ENCODE results near the gene THUMPD3.
A peak's percentile ranks its signal among the peaks of the same experiment; 100 is the strongest.

THUMPD3 gene

DNA sequence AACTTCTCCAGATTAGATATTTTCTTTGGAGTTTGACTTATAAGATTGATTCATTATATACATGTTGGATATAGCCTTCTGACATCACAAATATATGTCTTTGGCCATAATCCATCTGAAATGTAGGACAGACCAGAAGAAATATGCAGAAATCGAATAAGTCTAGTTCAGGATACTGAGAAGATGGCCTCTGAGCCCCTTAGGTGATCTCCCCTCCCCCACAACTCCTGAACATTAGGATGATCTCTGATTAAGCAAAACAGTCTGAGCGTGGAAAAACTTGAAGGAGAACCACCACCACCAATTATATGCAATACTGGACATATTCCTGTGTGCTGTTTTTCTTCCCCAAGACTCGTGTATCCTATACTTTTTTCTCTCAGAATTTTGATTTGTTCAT lies 37.8 kb downstream of the THUMPD3 start:
- H3K4me1 ChIP-seq (ENCODE audit: control insufficient read depth, low read length): peaks cover 68% of the 10 kb centered on the region
- H3K27ac ChIP-seq (ENCODE audit: low read depth, low read length): no peak overlapping the region
- H3K4me3 ChIP-seq (ENCODE audit: low read length): peak overlapping the region; percentile 92
- H3K79me2 ChIP-seq (ENCODE audit: control insufficient read depth, low read length): peaks cover 89% of the 10 kb centered on the region
- TF ChIP-seq EZH2phosphoT487 (IDR thresholded peaks at IDR 0.05; ENCODE audit: borderline replicate concordance, low read length) (no peak), CTCF (IDR thresholded peaks at IDR 0.05; ENCODE audit: low read depth, low read length, poor library complexity, severe bottlenecking) (no peak)
- H3K9me3 ChIP-seq (ENCODE audit: control insufficient read depth, insufficient read depth, low read length): no peaks in the 10 kb centered on the region
- H4K20me1 ChIP-seq (ENCODE audit: control insufficient read depth, insufficient read depth, low read depth, low read length): peaks cover 53% of the 10 kb centered on the region
- H3F3A ChIP-seq (ENCODE audit: control insufficient read depth, insufficient read depth): no peaks in the 10 kb centered on the region
- peak overlapping the region; percentile 87 for H3K4me2 ChIP-seq (ENCODE audit: low read length)
- no peaks in the 10 kb centered on the region for H3K27me3 ChIP-seq (ENCODE audit: control insufficient read depth, low read length)
- H3K9me2 ChIP-seq (replicated peaks; ENCODE audit: control insufficient read depth, low read length): no peaks in the 10 kb centered on the region
- peaks cover 44% of the 10 kb centered on the region for H3K36me3 ChIP-seq (ENCODE audit: control insufficient read depth, low read length)

DNA sequence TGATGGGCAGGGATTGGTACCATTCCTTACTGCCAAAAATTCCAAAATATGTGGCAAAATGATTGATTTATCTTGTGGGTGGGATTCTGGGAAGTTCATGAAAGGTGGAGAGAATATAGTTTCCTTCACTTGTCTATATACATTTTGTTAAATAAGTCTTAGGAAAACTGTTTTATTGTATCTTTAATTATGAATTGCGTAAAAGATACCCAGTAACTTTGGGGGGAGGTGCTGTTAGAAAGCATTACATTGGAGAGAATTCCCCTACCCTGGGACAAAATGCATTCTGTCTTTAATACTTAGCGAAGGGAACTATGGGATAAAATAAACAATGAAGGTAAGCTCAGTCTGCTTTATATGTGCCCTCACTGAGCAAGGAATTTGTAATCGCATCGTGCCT lies 39.1 kb downstream of the THUMPD3 start:
- H3K36me3 ChIP-seq (ENCODE audit: control insufficient read depth, low read length): peaks cover 40% of the 10 kb centered on the region
- peaks cover 60% of the 10 kb centered on the region for H4K20me1 ChIP-seq (ENCODE audit: control insufficient read depth, insufficient read depth, low read depth, low read length)
- peak overlapping the region; percentile 14 for H3K4me3 ChIP-seq (ENCODE audit: low read length)
- H3K9me3 ChIP-seq (ENCODE audit: control insufficient read depth, insufficient read depth, low read length): no peaks in the 10 kb centered on the region
- no peaks in the 10 kb centered on the region for H3F3A ChIP-seq (ENCODE audit: control insufficient read depth, insufficient read depth)
- H3K4me1 ChIP-seq (ENCODE audit: control insufficient read depth, low read length): peaks cover 77% of the 10 kb centered on the region
- peaks cover 94% of the 10 kb centered on the region for H3K79me2 ChIP-seq (ENCODE audit: control insufficient read depth, low read length)
- peak overlapping the region; percentile 87 for H3K4me2 ChIP-seq (ENCODE audit: low read length)
- no peak overlapping the region for H3K27ac ChIP-seq (ENCODE audit: low read depth, low read length)
- TF ChIP-seq CTCF (IDR thresholded peaks at IDR 0.05; ENCODE audit: low read depth, low read length, poor library complexity, severe bottlenecking): no peak
- no peak for TF ChIP-seq EZH2phosphoT487 (IDR thresholded peaks at IDR 0.05; ENCODE audit: borderline replicate concordance, low read length)
- no peaks in the 10 kb centered on the region for H3K9me2 ChIP-seq (replicated peaks; ENCODE audit: control insufficient read depth, low read length)
- no peaks in the 10 kb centered on the region for H3K27me3 ChIP-seq (ENCODE audit: control insufficient read depth, low read length)

- Histone ChIP-seq H4K20me1 (ENCODE audit: control insufficient read depth, insufficient read depth, low read depth, low read length) (peaks cover 61% of the 10 kb centered on the region), H3K36me3 (ENCODE audit: control insufficient read depth, low read length) (peaks cover 40% of the 10 kb centered on the region), H3K27me3 (ENCODE audit: control insufficient read depth, low read length) (no peaks in the 10 kb centered on the region), H3K4me1 (ENCODE audit: control insufficient read depth, low read length) (peaks cover 82% of the 10 kb centered on the region), H3K4me3 (ENCODE audit: low read length) (peak overlapping the region; percentile 14; the same call in 1 of the 2 replicates), H3K9me3 (ENCODE audit: control insufficient read depth, insufficient read depth, low read length) (no peaks in the 10 kb centered on the region), H3F3A (ENCODE audit: control insufficient read depth, insufficient read depth) (no peaks in the 10 kb centered on the region), H3K79me2 (ENCODE audit: control insufficient read depth, low read length) (peaks cover 100% of the 10 kb centered on the region), H3K27ac (ENCODE audit: low read depth, low read length) (no peak overlapping the region), H3K9me2 (replicated peaks; ENCODE audit: control insufficient read depth, low read length) (no peaks in the 10 kb centered on the region), H3K4me2 (ENCODE audit: low read length) (peak overlapping the region; percentile 87)
- no peak for TF ChIP-seq CTCF (IDR thresholded peaks at IDR 0.05; ENCODE audit: low read depth, low read length, poor library complexity, severe bottlenecking)
- TF ChIP-seq EZH2phosphoT487 (IDR thresholded peaks at IDR 0.05; ENCODE audit: borderline replicate concordance, low read length): no peak
These were observed 39.8 kb downstream of the THUMPD3 start for GRCh38 chr3:9402410-9403228.

Measured in DOHH2 (cell line).